OCI-LY3 (cell line): Measurements from ENCODE around the gene STRIP2.
"Not testable (repeated sequence)": the region's sequence is repeated elsewhere in the genome, so short reads cannot be mapped to it uniquely, and the experiment has no call there.

Source experiments
- H2AFZ ChIP-seq: fragments of 200-600, 300-600 bp; shearing (Covaris generic); 2 replicates; pipeline ENCODE4 v1.6.0; 2014; ENCODE audit warnings: antibody characterized with exemption, low read depth, low read length
- H3K27ac ChIP-seq: fragments of 200-600, 300-600 bp; sonication (generic); 2 replicates; pipeline ENCODE4 v1.5.1; 2014; ENCODE audit warnings: mild to moderate bottlenecking, low read length, moderate library complexity, mixed read lengths
- H3K27me3 ChIP-seq: fragments of 200-600, 300-600 bp; sonication (generic); 2 replicates; pipeline ENCODE4 v1.6.1; 2014; ENCODE audit warnings: low read depth, low read length, mixed read lengths
- H3K36me3 ChIP-seq: fragments of 200-600, 300-600 bp; sonication (generic); replicated peaks from 2 replicates; pipeline ENCODE3; 2014; ENCODE audit warnings: low read depth, low read length, mixed read lengths
- H3K4me1 ChIP-seq: fragments of 300-600, 200-600 bp; sonication (generic); 2 replicates; pipeline ENCODE4 v1.6.1; 2014; ENCODE audit warnings: low read length, mixed read lengths
- H3K4me2 ChIP-seq: fragments of 200-600, 300-600 bp; sonication (generic); 2 replicates; pipeline ENCODE4 v1.6.1; 2014; ENCODE audit warnings: low read length, mixed read lengths
- H3K4me3 ChIP-seq: fragments of 300-600, 200-600 bp; sonication (generic); 2 replicates; pipeline ENCODE4 v1.5.1; 2014; ENCODE audit warnings: antibody characterized with exemption, mild to moderate bottlenecking, low read length, moderate library complexity
- H3K79me2 ChIP-seq: fragments of 300-600, 200-600 bp; shearing (Covaris generic); 2 replicates; pipeline ENCODE4 v1.6.1; 2014; ENCODE audit warnings: mild to moderate bottlenecking, low read length, mixed read lengths
- H3K9ac ChIP-seq: fragments of 300-600, 200-600 bp; shearing (Covaris generic); 2 replicates; pipeline ENCODE4 v1.6.0; 2014; ENCODE audit warnings: mild to moderate bottlenecking, low read length, moderate library complexity
- H3K9me3 ChIP-seq: fragments of 200-600, 300-600 bp; shearing (Covaris generic); 2 replicates; pipeline ENCODE4 v1.6.1; 2014; ENCODE audit warnings: low read length, mixed read lengths; ENCODE audit not compliant: insufficient read depth
- H4K20me1 ChIP-seq: fragments of 200-600, 300-600 bp; sonication (generic); 2 replicates; pipeline ENCODE4 v1.6.1; 2016; ENCODE audit warnings: low read length, mixed read lengths; ENCODE audit not compliant: insufficient read depth
- CTCF ChIP-seq: fragments of 200-600, 300-600 bp; sonication (generic); IDR thresholded peaks from 2 replicates; pipeline ENCODE4 v1.5.1; 2014; ENCODE audit warnings: antibody characterized with exemption, low read length, low read depth
- EZH2phosphoT487 ChIP-seq: fragments of 200-600 bp; shearing (Covaris generic); IDR thresholded peaks from 2 replicates; pipeline ENCODE4 v1.6.1; 2018; ENCODE audit warnings: antibody characterized with exemption, mixed run types, low read depth

The STRIP2 gene

GRCh38 chr7:129405527-129405926 lies 28.7 kb upstream of the STRIP2 start:
- H3K4me3 ChIP-seq = no peak overlapping the region
- peak overlapping the region; percentile 17; the same call in 1 of the 2 replicates for H3K27ac ChIP-seq
- H3K9ac ChIP-seq = no peak overlapping the region
- no peaks in the 10 kb centered on the region for H3K36me3 ChIP-seq
- TF ChIP-seq EZH2phosphoT487 (no peak), CTCF (no peak)
- H3K27me3 ChIP-seq = no peaks in the 10 kb centered on the region
- H2AFZ ChIP-seq = no peak overlapping the region
- H3K4me1 ChIP-seq = peaks cover 4% of the 10 kb centered on the region; the same call in 1 of the 2 replicates
- no peaks in the 10 kb centered on the region for H4K20me1 ChIP-seq
- H3K9me3 ChIP-seq = no peaks in the 10 kb centered on the region
- H3K4me2 ChIP-seq = no peak overlapping the region
- no peaks in the 10 kb centered on the region for H3K79me2 ChIP-seq

GRCh38 chr7:129410238-129410637 lies 24.0 kb upstream of the STRIP2 start:
- H3K4me3 ChIP-seq, H3K79me2 ChIP-seq, H4K20me1 ChIP-seq, H3K9ac ChIP-seq, H3K27me3 ChIP-seq, H3K9me3 ChIP-seq, H2AFZ ChIP-seq, H3K4me1 ChIP-seq, H3K4me2 ChIP-seq, H3K27ac ChIP-seq, H3K36me3 ChIP-seq: not testable (repeated sequence)

GRCh38 chr7:129412501-129412900 lies 21.7 kb upstream of the STRIP2 start:
- Histone ChIP-seq H3K9ac (no peak overlapping the region), H3K4me3 (no peak overlapping the region), H2AFZ (no peak overlapping the region), H4K20me1 (no peaks in the 10 kb centered on the region), H3K27ac (no peak overlapping the region), H3K27me3 (no peaks in the 10 kb centered on the region), H3K36me3 (no peaks in the 10 kb centered on the region), H3K4me2 (no peak overlapping the region), H3K79me2 (no peaks in the 10 kb centered on the region), H3K4me1 (no peaks in the 10 kb centered on the region), H3K9me3 (no peaks in the 10 kb centered on the region)
- TF ChIP-seq EZH2phosphoT487 (no peak), CTCF (no peak)

- Histone ChIP-seq H3K9me3 (no peaks in the 10 kb centered on the region), H3K9ac (no peak overlapping the region), H3K36me3 (no peaks in the 10 kb centered on the region), H3K4me3 (no peak overlapping the region), H3K27ac (no peak overlapping the region), H3K79me2 (no peaks in the 10 kb centered on the region), H4K20me1 (no peaks in the 10 kb centered on the region), H3K27me3 (no peaks in the 10 kb centered on the region), H3K4me2 (no peak overlapping the region), H3K4me1 (no peaks in the 10 kb centered on the region), H2AFZ (no peak overlapping the region)
- TF ChIP-seq CTCF (no peak), EZH2phosphoT487 (no peak)
These were observed 17.2 kb upstream of the STRIP2 start for GRCh38 chr7:129417073-129417472.

- H3K4me3 ChIP-seq = no peak overlapping the region
- no peaks in the 10 kb centered on the region for H3K4me1 ChIP-seq
- no peak for TF ChIP-seq EZH2phosphoT487
- TF ChIP-seq CTCF = no peak
- H4K20me1 ChIP-seq = no peaks in the 10 kb centered on the region
- no peak overlapping the region for H2AFZ ChIP-seq
- H3K4me2 ChIP-seq = no peak overlapping the region
- H3K36me3 ChIP-seq = no peaks in the 10 kb centered on the region
- no peaks in the 10 kb centered on the region for H3K9me3 ChIP-seq
- no peak overlapping the region for H3K9ac ChIP-seq
- H3K27ac ChIP-seq = no peak overlapping the region
- no peaks in the 10 kb centered on the region for H3K79me2 ChIP-seq
- H3K27me3 ChIP-seq = no peaks in the 10 kb centered on the region
These were observed 12.4 kb upstream of the STRIP2 start for GRCh38 chr7:129421717-129422250.
